HepG2 (cell line): Measurements from ENCODE around the gene COL9A3. TPM values are rescaled to one million over a fixed set of nuclear protein-coding genes. Genes with fewer than 3 reads are reported as not detected.
A peak's percentile ranks its signal among the peaks of the same experiment; 100 is the strongest.

Experiments used
- BCL3 ChIP-seq: sonication (generic); formaldehyde crosslinking; IDR thresholded peaks from 2 replicates; pipeline ENCODE4 v1.5.1; 2020; ENCODE audit warnings: mild to moderate bottlenecking, missing genetic modification reagents, moderate library complexity
- ELK4 ChIP-seq: sonication (generic); formaldehyde crosslinking; IDR thresholded peaks from 2 replicates; pipeline ENCODE4 v1.9.0; 2021; ENCODE audit warnings: missing genetic modification reagents, borderline replicate concordance
- HINFP ChIP-seq: sonication (generic); formaldehyde crosslinking; IDR thresholded peaks from 2 replicates; pipeline ENCODE4 v1.4.0; 2020; ENCODE audit warnings: low read depth, mild to moderate bottlenecking, missing genetic modification reagents
- KDM5A ChIP-seq: fragments of 200-600 bp; sonication (generic); IDR thresholded peaks from 2 replicates; pipeline ENCODE4 v1.7.0; 2018; ENCODE audit warnings: antibody characterized with exemption, mild to moderate bottlenecking, low read length, borderline replicate concordance
- MAF1 ChIP-seq: sonication (generic); formaldehyde crosslinking; IDR thresholded peaks from 2 replicates; pipeline ENCODE4 v1.5.0; 2020; ENCODE audit warnings: missing genetic modification reagents, borderline replicate concordance
- MXD3 ChIP-seq: IDR thresholded peaks from 2 replicates; pipeline ENCODE4 v1.6.1; 2016; ENCODE audit warnings: mild to moderate bottlenecking, missing biosample characterization, missing genetic modification reagents
- NFE2L1 ChIP-seq: sonication (generic); formaldehyde crosslinking; IDR thresholded peaks from 2 replicates; pipeline ENCODE4 v1.4.0; 2020; ENCODE audit warnings: missing genetic modification reagents, mild to moderate bottlenecking, borderline replicate concordance
- NR2F6 ChIP-seq, 2 experiments: IDR thresholded peaks; 2 replicates each; pipeline ENCODE4 v1.6.1; 2016; ENCODE audit warnings: antibody characterized with exemption in 1 of 2, mild to moderate bottlenecking in 1 of 2
- PRDM4 ChIP-seq: sonication (generic); formaldehyde crosslinking; IDR thresholded peaks from 2 replicates; pipeline ENCODE4 v1.9.0; 2021; ENCODE audit warnings: missing genetic modification reagents, borderline replicate concordance
- TAF1 ChIP-seq: sonication (generic); formaldehyde crosslinking; IDR thresholded peaks from 2 replicates; pipeline ENCODE4 v1.4.0; 2020; ENCODE audit warnings: missing genetic modification reagents
- XBP1 ChIP-seq: sonication (generic); formaldehyde crosslinking; IDR thresholded peaks from 2 replicates; pipeline ENCODE4 v1.5.0; 2020; ENCODE audit warnings: missing genetic modification reagents
- ZKSCAN5 ChIP-seq: sonication (generic); formaldehyde crosslinking; IDR thresholded peaks from 2 replicates; pipeline ENCODE4 v1.5.1; 2020; ENCODE audit warnings: mild to moderate bottlenecking, missing genetic modification reagents
- ZNF343 ChIP-seq: sonication (generic); formaldehyde crosslinking; IDR thresholded peaks from 2 replicates; pipeline ENCODE4 v1.4.0; 2020; ENCODE audit warnings: mild to moderate bottlenecking, missing genetic modification reagents
- ZNF598 ChIP-seq: sonication (generic); formaldehyde crosslinking; IDR thresholded peaks from 2 replicates; pipeline ENCODE4 v1.5.1; 2020; ENCODE audit warnings: mild to moderate bottlenecking, missing genetic modification reagents, borderline replicate concordance
- ZNF629 ChIP-seq: sonication (generic); formaldehyde crosslinking; conservative IDR thresholded peaks from 2 replicates; pipeline ENCODE4 v1.5.0; 2020; ENCODE audit warnings: missing genetic modification reagents
- ZNF737 ChIP-seq: sonication (generic); formaldehyde crosslinking; IDR thresholded peaks from 2 replicates; pipeline ENCODE4 v1.5.0; 2020; ENCODE audit warnings: missing genetic modification reagents, mild to moderate bottlenecking, borderline replicate concordance
- polyA plus RNA-seq, 8 experiments: library from polyadenylated mRNA; depleted of rRNA in 3 of 8; stranded (reverse) in 7 of 8; unstranded in 1 of 8; fragments of >200 nt; fragmentation: Illumina TruSeq in 4 of 8; extraction: Trizol in 4 of 8; gene quantifications; 2 replicates each; pipeline versions ENCODE4 v1.2.1 to v1.2.3, GENCODE V29; 2011 to 2016; ENCODE audit warnings: low read depth in 4 of 8, missing spikeins in 1 of 8, mixed read lengths in 1 of 8; ENCODE audit not compliant: insufficient read depth in 1 of 8
- total RNA-seq, 5 experiments: library from RNA; depleted of rRNA; stranded (reverse); fragments of >200 nt; fragmentation: Illumina TruSeq; extraction: Trizol; gene quantifications; 2 replicates each; pipeline ENCODE4 v1.2.3, GENCODE V29; 2016; ENCODE audit warnings: low read depth in 1 of 5

Gene COL9A3
- total and polyA plus RNA-seq, 2 of the 13 experiments (the other 11 are each of a cell fraction or from before 2014, with no cell fraction given), result 155 to 204 TPM

- no peak for TF ChIP-seq PRDM4 (CRISPR knock-in tag)
- TF ChIP-seq ELK4, result peak; percentile 45; the same call in 1 of the 2 replicates
- TF ChIP-seq BCL3 (CRISPR knock-in tag), result no peak
- peak; percentile 12 for TF ChIP-seq ZNF629 (CRISPR knock-in tag)
- no peak; the same call in 1 of the 2 replicates for TF ChIP-seq MAF1 (CRISPR knock-in tag)
- no peak for TF ChIP-seq ZKSCAN5 (CRISPR knock-in tag)
- TF ChIP-seq ZNF737, result 0 out of 2 replicates have a peak, but pooled peaks have one; percentile 28
- peak; percentile 72; the same call in 1 of the 2 replicates for TF ChIP-seq HINFP
- TF ChIP-seq ZNF598, result peak; percentile 91; the same call in 1 of the 2 replicates
- TF ChIP-seq MXD3 (CRISPR knock-in tag), result peak; percentile 79
- peak; percentile 80 for TF ChIP-seq TAF1 (CRISPR knock-in tag)
- no peak for TF ChIP-seq NFE2L1 (CRISPR knock-in tag)
- TF ChIP-seq NR2F6 (IDR thresholded peaks at IDR 0.05), result peak; percentile 98
- peak; percentile 99 for TF ChIP-seq NR2F6 (CRISPR knock-in tag; IDR thresholded peaks at IDR 0.05)
- TF ChIP-seq XBP1 (CRISPR knock-in tag), result no peak
- peak; percentile 83 for TF ChIP-seq KDM5A
- TF ChIP-seq ZNF343 (CRISPR knock-in tag), result peak; percentile 88
Measured at GRCh38 chr20:62805711-62806382, 11.0 kb upstream of the COL9A3 start (continued).
